Activated T-helper 1 cell treated with Interleukin-2 at 50 U/mL for 16 hours (primary cell): ENCODE measurements around the gene NPB.

ENCODE experiments used
- DNase-seq: peaks from one replicate; pipeline ENCODE4 v3.0.0-alpha.2; 2020; ENCODE audit warnings: low read depth

The NPB gene

GRCh38 chr17:81902023-81902652 lies at the start of gene NPB:
Gene NPB (plus strand): TSS chr17:81902238. CDS start chr17:81902278, 40 bp downstream.
- DNase-seq: no peak

- no peak for DNase-seq
Observed at GRCh38 chr17:81854974-81855774, 46.9 kb upstream of the NPB start.

- DNase-seq: no peak
Observed at GRCh38 chr17:81858170-81858966, 43.7 kb upstream of the NPB start.

GRCh38 chr17:81858967-81859905 lies 42.8 kb upstream of the NPB start:
- no peak for DNase-seq

GRCh38 chr17:81859906-81860755 lies 41.9 kb upstream of the NPB start, which contains the start of gene P4HB:
Gene P4HB (minus strand): TSS chr17:81860535. CDS start chr17:81860471, 64 bp downstream.
- DNase-seq: no peak

DNA sequence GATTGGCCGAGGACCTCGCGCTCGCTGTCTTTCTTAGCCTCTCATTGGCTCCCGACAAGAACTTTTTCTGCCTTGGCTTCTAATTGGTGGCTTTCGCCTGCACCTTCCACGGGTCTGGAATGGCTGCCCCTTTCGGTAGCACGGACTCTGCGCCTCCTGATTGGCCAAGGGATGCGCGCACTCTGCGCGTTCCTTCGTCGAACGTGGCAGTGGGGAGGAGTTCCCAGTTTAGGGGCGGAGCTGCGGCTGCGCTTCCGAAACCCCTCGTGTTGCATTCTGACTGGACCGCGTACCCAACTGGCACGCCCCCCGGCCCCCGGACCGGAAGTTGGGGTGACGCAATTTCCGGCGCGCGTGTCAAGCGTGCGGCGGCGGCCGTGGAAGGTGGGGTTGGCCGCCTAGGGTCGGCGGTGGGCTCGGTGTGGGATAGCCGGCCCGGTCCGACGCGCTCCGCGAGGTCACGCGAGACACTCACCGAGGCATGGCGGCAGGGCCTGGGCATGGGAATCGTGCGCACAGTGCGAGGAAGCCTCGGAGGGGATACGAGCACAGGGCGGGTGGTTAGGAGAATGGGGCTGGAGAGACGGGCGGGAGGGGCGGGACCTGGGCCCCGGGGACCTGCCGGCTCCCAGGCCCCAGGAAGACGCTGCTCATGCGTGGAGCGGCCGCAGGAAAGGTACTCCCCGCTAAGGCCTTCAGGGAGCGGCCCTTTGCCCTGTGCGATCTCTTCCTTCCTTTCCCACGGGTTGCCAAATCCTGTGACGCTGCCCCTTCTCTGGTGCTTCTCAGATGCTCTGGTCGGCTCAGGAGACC lies 41.1 kb upstream of the NPB start:
- peak; percentile 99 for DNase-seq

DNA sequence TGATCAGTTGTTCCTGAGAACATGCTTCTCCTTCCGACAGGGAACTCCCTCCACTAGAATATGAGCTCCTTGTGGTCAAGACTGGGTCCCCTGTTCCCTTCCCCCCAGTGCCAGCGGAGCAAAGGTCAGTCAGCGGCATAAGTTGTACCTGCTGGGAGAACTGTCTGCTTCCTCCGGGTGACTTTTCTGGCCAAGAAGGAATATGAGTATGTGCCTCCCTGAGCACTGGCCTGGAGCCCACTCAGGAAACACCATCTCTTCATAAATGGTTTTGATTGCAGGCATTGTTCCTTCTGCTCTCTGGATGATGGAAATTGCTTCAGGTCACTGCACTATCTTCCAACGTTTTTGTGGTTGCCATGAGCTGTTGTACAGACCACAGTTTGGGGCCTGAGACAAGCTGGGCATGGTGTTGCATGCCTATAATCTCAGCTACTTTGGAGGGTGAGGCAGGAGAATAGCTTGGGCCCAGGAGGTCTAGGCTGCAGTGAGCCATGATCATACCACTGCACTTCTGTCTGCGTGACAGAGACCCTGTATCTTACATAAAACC lies 38.8 kb upstream of the NPB start:
- DNase-seq: no peak

DNA sequence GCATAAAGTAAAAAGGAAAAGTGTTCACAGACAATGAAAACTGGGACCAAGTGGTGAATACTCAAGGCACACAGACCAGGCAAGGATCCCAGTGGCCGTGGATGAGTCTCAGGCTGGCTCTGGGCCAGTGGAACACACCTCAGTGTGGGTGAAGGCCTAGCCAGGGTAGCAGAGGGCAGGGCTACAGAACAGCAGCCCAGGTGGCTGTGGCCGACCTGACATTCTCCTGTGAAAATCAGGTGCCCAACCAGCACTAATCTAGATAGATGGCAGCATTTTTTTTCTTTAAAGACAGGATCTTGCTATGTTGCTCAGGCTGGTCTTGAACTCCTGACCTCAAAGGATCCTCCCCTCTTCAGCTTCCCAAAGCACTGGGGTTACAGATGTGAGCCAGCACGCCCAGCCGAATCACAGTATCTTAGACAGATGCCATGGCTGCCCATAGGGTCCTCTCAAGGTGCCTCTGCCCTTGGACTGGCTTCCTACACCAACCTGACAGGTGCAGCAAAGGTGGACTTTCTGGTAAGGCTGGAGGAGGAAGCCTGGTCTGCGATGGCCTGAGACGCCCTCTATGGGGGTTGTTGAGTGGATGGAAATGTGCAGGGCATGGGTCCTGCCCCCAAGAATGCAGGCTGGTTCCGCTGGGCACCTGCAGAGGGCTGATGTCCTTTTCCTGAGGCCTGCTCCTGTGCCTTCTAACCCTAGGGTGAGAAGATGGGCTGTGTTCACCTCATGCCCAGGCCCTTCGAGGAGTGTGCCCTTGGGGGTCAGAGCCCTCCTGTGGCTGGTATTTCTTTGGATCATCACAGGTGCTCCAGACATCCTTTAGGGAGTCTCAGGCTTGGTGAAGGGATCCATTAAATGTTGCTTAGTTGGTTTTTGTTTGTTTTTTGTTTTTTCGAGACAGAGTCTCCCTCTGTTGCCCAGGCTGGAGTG lies 37.9 kb upstream of the NPB start:
- no peak for DNase-seq

GRCh38 chr17:81865358-81865732 lies 36.7 kb upstream of the NPB start:
- no peak for DNase-seq

DNA sequence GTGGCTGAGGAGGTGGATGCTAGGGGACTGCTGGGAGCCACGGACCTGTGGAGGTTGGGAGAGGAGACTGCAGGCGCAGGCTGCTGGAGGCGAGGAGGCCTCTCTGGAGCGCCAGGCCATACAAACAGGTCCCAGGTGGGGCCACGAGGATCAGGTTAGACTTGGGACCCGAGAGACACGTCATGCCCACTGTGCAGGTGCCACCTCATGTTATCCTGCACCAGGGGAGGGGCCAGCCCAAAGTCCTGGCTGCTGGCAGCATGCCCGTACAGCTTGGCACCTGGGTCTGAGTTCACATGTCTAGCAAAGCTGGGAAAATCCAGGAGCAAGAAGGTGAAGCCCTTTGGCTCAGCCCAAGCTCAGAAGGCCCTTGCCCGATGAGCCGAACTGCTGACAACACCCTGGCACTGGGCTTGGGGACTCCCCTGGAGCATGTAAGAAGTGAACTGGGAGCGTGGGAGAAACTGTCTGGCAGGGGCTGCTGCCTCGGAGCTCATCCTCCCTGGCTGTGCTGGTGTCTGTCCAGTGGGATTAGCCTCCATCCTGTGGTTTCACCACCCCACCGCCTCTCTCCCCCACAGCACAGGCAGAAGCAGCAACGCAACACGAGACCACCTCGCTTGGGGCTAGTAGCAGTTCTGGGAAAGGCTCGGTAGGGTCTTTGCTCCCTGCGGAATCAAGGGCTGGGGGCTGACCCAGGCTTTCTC lies 36.2 kb upstream of the NPB start:
- no peak for DNase-seq

DNA sequence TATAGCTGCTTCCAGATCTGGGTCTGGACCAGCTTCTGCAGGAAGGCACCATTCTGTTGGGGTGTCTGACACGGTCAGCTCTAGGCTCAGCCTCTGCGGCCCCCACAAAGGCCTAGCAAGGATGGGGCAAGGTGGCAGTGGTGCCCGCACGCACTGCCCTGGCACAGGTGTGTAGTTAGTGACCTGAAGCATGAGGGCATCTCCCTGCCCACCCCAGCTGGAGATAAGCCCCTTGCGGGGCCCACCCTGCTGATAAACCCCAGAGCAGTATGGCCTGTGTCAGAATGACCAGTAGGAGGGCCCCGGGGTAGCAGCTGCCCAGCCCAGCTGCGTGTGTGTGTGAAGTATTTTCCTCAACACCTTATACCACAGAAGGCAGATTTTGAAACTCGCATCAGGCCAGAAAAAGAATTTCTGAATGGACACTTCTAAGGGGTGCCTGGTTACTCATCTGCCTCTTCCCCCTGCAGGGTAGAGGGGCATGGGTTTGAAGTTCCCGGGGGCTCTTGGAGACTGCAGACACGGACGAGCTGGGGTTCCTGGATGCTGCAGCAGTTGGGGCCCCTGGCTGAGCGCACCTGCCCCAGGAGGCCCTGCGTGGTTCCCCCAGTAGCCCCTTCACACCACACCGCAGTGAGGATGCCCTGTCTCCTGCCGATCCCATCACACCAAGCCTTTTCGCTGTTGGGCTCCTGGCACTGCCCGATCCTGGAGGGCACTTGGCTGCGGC lies 35.4 kb upstream of the NPB start:
- DNase-seq: no peak

- DNase-seq: no peak
Observed at GRCh38 chr17:81867170-81867990, 34.7 kb upstream of the NPB start.

- DNase-seq: no peak
Observed at GRCh38 chr17:81867991-81868673, 33.9 kb upstream of the NPB start.

GRCh38 chr17:81868674-81869220 lies 33.3 kb upstream of the NPB start:
- no peak for DNase-seq
